HFF-Myc (cell line): ENCODE data around the gene CDH26.
A peak's percentile ranks its signal among the peaks of the same experiment; 100 is the strongest.

Experiments
- DNase-seq: peaks from one replicate; pipeline ENCODE4 v3.0.0-alpha.2; 2011; ENCODE audit warnings: low read depth; ENCODE audit errors: extremely low read depth
- H3K4me3 ChIP-seq: replicated peaks from 2 replicates; pipeline ENCODE4 v1.5.1; 2011; ENCODE audit warnings: low read depth, mild to moderate bottlenecking, control low read depth, low read length
- TF ChIP-seq, protein P1 (sequence below): IDR thresholded peaks from 2 replicates; pipeline ENCODE4 v1.5.1; 2012; ENCODE audit warnings: mild to moderate bottlenecking, low read depth, low read length, control low read depth; ENCODE audit errors: missing control alignments

CDH26 gene

DNA sequence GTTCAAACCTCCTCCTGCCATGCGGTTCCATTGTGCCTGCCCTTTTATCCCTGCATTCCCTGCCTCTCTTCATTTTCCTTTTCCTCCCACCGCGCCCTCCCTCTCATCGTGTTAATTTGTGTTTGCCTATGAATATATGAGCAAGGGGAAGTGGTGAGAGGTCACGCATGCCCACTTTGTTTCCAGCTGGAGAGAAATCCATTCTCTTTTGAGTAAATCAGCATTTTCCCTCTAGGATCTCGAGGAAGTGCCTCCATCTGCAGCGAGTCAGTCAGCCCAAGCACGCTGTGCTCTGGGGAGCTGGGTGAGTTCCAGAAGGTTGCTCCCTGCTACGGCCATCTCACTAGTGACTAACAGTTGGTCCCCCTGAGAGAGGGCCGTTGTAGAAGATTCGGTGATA, 42.9 kb downstream of the CDH26 start:
- no peak for DNase-seq
- TF ChIP-seq, protein P1, sequence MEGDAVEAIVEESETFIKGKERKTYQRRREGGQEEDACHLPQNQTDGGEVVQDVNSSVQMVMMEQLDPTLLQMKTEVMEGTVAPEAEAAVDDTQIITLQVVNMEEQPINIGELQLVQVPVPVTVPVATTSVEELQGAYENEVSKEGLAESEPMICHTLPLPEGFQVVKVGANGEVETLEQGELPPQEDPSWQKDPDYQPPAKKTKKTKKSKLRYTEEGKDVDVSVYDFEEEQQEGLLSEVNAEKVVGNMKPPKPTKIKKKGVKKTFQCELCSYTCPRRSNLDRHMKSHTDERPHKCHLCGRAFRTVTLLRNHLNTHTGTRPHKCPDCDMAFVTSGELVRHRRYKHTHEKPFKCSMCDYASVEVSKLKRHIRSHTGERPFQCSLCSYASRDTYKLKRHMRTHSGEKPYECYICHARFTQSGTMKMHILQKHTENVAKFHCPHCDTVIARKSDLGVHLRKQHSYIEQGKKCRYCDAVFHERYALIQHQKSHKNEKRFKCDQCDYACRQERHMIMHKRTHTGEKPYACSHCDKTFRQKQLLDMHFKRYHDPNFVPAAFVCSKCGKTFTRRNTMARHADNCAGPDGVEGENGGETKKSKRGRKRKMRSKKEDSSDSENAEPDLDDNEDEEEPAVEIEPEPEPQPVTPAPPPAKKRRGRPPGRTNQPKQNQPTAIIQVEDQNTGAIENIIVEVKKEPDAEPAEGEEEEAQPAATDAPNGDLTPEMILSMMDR, result no peak
- no peak overlapping the region for H3K4me3 ChIP-seq

DNA sequence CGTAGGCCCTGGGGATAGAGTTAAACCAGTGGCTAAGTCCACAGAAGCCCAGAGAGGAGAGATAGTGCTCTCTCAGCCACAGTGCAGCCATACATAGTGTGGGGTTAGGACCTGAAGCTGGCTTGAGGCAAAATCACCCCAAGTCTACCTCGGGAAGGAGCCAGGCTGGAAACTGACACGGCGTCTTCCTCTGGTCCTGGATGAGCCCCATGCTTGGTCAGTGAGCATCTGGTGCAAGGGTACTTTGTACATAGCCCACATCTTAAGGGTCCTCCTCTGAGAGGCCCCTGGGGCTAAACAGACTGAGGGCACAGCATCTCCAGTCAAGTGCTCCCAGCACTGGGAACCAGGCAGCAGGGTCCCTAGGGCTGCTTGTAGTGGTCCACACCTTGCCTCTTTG, 45.6 kb downstream of the CDH26 start:
- TF ChIP-seq, protein P1, result no peak
- DNase-seq, result no peak

DNA sequence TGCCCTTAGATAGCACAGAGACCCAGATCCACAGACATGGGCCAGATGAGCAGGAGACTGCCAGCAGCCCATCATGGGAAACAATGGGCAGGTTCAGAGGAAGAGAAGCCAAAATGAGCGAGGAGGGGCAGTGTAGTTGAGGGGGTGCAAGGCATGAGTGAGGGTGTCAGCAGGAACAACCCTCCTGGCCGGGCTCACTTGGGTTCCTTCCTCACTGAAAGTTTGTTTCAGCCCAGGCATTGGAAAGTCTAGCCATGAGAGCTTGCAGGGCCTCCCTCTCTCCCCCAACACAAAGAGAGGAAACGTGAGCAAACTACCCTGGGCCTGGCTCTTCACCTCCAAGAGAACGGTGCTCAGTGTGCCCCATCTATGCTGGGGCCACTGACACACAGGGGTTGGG, 48.0 kb downstream of the CDH26 start:
- TF ChIP-seq, protein P1, result no peak
- no peak overlapping the region for H3K4me3 ChIP-seq

More for the DNA sequence above, 45.6 kb downstream of the CDH26 start:
- no peak overlapping the region for H3K4me3 ChIP-seq

DNA sequence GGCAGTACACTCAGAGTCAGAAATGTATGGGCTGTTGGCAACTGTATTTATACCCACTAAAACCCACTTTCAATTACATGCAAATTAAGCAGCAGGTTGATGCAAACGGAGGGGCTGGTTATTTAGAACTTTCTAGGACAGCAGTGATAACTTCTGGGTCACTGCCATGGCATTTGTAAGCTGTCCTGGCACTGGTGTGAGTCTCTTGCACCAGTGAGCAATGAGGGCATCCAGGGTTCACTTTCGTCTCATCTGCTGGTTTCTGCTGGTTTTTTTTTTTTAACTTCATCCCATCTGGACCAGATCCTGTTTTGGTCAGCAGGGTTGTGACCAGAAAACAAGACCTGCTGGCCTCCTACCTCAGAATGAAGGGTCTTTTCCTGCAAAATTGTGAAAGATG, 49.2 kb downstream of the CDH26 start:
- DNase-seq, result no peak
- H3K4me3 ChIP-seq, result no peak overlapping the region
- TF ChIP-seq, protein P1, result no peak

More for the DNA sequence above, 48.0 kb downstream of the CDH26 start:
- no peak for DNase-seq

DNA sequence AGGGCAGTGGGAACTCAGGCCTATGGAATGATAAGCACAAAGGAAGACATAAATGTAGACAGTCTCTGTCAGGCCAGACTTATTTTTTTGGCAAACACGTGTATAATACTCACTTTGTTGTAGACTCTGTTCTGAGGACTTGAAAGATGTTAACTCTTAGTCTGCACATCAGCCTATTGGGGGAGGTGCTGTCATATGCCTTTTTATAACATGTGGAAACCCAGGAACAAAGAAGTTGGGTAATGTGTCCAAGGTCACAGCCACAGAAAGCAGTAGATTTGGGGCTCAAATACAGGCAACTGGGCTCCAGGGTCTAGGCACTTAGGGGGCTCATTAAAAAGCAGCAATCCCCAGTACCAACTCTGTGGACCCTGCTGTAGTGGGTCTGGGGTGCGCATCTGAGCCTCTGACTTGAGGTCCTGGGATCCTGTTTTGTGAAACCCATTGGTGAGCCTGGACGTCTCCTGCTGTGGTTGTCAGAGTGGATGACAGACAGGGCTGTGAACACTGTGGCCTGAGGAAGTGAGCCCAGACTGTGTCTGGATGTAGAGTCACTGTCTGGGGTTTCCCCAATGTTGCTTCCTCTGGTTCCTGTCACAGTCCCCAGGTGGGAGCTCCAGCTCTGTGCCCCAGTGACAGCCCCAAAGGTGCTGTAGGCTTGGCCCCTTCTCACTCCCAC, 50.0 kb downstream of the CDH26 start:
- DNase-seq, result no peak
- TF ChIP-seq, protein P1, result no peak
- no peak overlapping the region for H3K4me3 ChIP-seq

DNA sequence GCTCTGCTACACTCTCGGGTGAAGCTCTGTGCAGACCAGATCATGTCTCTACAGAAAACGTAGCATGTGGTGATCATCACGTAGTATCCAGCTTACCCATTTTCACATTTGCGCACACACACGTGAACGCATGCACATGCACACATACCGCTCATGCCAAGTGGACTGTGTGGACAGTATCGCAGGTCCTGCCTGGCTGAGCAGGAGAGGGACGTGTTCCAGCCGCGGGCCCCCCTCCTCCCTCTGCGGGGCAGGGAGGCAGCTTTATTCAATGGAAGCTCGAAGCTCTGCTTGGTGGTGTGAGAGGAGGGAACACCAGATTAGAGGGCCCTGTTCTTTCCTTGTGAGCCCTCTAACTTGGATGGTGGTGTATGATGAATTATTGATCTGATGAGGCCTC, 51.1 kb downstream of the CDH26 start:
- no peak for DNase-seq
- no peak overlapping the region for H3K4me3 ChIP-seq
- TF ChIP-seq, protein P1, result no peak

DNA sequence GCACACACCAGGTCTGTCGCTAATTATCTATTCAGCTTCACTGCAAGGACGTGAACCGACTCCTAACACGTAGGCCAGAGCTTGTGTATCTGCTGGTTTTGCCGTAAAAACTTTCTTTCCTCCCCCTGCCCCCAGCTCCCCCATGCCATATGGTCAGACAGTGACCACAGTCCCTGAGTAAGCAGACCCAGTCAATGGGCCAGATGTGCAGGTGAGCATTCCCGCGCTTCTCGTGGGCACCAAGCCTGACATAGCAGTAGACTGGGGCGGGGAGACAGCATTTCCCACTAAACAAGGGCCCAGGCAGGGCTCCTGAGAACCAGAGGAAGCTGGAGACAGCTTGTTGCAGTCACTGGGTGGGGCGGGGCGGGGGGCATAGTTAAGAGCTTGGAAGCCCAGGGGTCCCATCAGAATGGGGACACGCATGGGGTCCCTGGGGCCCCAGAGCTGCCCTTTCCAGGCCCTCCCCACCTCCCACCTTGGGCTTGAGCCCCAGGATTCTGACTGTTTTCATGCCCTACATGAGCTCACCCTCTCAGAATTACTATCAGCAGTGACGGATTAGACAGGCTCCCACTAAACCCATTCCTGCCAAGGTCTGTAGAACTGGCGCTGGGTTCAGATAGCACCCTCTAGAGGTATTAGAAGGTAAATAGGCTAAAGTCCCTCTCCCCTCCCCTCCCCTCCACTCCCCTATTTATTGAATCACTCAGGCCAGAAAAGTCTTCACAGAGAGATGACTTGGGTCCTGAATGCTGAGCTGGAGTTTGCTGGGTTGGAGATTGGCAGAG, 51.8 kb downstream of the CDH26 start:
- no peak overlapping the region for H3K4me3 ChIP-seq
- TF ChIP-seq, protein P1, result peak; percentile 24
- no peak for DNase-seq
